ENCODE measurements around the gene HS6ST2.

HS6ST2 gene

DNA sequence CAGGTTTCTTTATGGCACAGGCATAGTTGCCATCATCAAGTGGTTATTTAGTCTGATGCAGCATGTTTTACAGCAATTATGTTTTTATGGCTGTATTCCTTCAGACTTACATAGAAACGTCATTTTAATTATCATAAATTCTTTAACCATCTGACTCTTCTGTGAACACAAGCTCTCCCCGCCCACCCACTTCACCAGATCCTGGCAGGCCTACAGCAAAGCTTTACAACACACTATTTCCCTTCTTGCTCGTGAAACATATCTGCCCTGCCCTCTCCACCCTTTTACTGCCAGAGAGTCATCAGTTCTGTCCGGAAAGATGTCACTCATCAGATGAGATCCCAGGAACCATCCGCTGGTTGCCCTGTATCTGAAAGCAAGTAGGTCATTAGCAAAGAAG lies 120.5 kb downstream of the HS6ST2 start:
- H3K36me3 Mint-ChIP-seq: no peaks in the 10 kb centered on the region
- no peak overlapping the region for H3K27ac Mint-ChIP-seq
- no peaks in the 10 kb centered on the region for H3K4me1 Mint-ChIP-seq (ENCODE audit: low read depth)
- H3K27me3 Mint-ChIP-seq: no peaks in the 10 kb centered on the region
- no peak overlapping the region for H3K4me3 Mint-ChIP-seq
- H3K9me3 Mint-ChIP-seq (ENCODE audit: low read depth): no peaks in the 10 kb centered on the region

DNA sequence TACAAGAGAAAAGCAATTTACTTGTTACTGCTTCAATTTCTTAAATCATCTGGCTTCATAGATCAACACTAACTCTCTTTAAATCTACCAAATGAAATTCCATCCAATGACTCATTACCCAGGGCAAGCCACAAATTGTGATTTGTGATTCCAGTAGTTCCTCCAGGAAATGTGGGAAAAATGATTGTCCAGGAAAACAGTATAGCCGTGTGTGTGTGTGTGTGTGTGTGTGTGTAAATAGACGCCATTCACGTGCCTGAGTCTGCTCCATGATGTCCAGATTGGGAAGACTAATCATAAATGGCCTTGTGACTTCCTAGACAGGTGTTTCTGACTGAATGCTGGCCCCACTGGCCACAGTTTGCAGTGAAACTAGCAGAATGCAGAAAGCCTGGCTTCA lies 121.3 kb downstream of the HS6ST2 start:
- Mint-ChIP-seq H3K4me3 (no peak overlapping the region), H3K4me1 (ENCODE audit: low read depth) (no peaks in the 10 kb centered on the region), H3K27ac (no peak overlapping the region), H3K9me3 (ENCODE audit: low read depth) (no peaks in the 10 kb centered on the region), H3K27me3 (no peaks in the 10 kb centered on the region), H3K36me3 (no peaks in the 10 kb centered on the region)

DNA sequence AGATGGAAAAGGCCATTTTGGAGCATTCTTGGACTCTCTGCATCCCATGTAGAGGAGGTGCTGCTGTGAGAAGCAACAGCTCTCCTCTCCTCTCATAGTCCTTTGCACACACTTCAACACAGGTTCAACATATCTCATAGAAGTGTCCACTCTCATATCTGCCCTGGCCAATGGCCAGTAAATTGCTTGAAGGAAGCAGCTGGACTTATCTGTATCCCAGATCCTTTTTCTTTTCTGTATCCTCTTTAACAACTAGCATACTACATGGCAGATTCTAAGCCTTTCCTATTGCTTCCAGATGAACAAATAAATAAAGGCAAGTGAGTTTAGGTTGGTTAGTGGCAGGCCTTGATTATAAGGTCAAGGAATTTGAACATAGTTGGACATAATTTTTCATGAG lies 122.0 kb downstream of the HS6ST2 start:
- Mint-ChIP-seq H3K36me3 (no peaks in the 10 kb centered on the region), H3K4me3 (no peak overlapping the region), H3K27ac (no peak overlapping the region), H3K27me3 (no peaks in the 10 kb centered on the region), H3K4me1 (ENCODE audit: low read depth) (no peaks in the 10 kb centered on the region), H3K9me3 (ENCODE audit: low read depth) (no peaks in the 10 kb centered on the region)

DNA sequence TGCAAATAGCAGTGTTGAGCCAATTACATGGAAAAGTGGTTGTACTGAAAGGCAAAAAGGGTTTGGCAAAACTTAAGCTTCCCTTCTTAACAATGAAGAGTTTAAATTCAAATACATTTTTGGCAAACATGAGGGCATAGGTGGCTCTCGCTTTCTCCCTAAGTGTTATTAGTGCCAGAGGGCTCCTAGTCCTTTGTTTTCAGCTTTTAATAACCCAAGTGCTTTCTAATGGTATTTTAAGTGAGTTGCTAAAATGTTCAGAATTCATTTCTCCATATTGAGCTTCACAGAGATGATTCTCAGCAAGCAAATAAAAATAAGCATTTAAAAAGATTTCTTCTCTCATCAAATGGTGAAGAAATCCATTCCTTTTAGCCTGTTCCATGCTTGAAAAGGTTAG lies 123.7 kb downstream of the HS6ST2 start:
- H3K27me3 Mint-ChIP-seq: no peaks in the 10 kb centered on the region
- no peak overlapping the region for H3K27ac Mint-ChIP-seq
- no peaks in the 10 kb centered on the region for H3K36me3 Mint-ChIP-seq
- H3K9me3 Mint-ChIP-seq (ENCODE audit: low read depth): no peaks in the 10 kb centered on the region
- no peaks in the 10 kb centered on the region for H3K4me1 Mint-ChIP-seq (ENCODE audit: low read depth)
- H3K4me3 Mint-ChIP-seq: no peak overlapping the region

DNA sequence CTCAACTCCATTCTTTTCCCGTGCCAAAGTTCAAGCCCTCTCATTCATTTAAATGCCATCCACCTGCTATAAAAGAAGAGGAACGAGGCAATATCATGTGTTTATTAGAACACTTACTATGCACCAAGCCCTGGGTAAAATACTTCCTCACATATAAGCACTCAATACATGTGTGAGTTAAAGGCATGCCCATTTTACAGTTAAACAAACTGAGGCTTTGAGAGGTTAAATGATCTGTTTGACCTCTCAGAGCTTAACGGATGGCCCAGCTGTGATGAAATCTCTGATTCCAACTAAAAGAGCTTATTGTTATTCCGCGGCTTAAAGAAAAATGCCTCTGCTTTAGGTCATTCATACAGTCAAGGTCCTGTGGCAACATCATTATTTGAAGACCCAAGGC lies 124.3 kb downstream of the HS6ST2 start:
- Mint-ChIP-seq H3K27me3 (no peaks in the 10 kb centered on the region), H3K4me3 (no peak overlapping the region), H3K27ac (no peak overlapping the region), H3K36me3 (no peaks in the 10 kb centered on the region), H3K9me3 (ENCODE audit: low read depth) (no peaks in the 10 kb centered on the region), H3K4me1 (ENCODE audit: low read depth) (no peaks in the 10 kb centered on the region)

- H3K36me3 Mint-ChIP-seq: no peaks in the 10 kb centered on the region
- no peaks in the 10 kb centered on the region for H3K27me3 Mint-ChIP-seq
- H3K9me3 Mint-ChIP-seq (ENCODE audit: low read depth): no peaks in the 10 kb centered on the region
- no peak overlapping the region for H3K27ac Mint-ChIP-seq
- H3K4me1 Mint-ChIP-seq (ENCODE audit: low read depth): no peaks in the 10 kb centered on the region
- H3K4me3 Mint-ChIP-seq: no peak overlapping the region
These were observed 125.1 kb downstream of the HS6ST2 start for GRCh38 chrX:132833373-132833772.

- H3K4me1 Mint-ChIP-seq (ENCODE audit: low read depth): no peaks in the 10 kb centered on the region
- no peak overlapping the region for H3K27ac Mint-ChIP-seq
- H3K27me3 Mint-ChIP-seq: no peaks in the 10 kb centered on the region
- no peaks in the 10 kb centered on the region for H3K9me3 Mint-ChIP-seq (ENCODE audit: low read depth)
- no peaks in the 10 kb centered on the region for H3K36me3 Mint-ChIP-seq
- no peak overlapping the region for H3K4me3 Mint-ChIP-seq
These were observed 127.0 kb downstream of the HS6ST2 start for GRCh38 chrX:132831336-132831973.

- H3K9me3 Mint-ChIP-seq (ENCODE audit: low read depth): no peaks in the 10 kb centered on the region
- no peaks in the 10 kb centered on the region for H3K36me3 Mint-ChIP-seq
- H3K27me3 Mint-ChIP-seq: no peaks in the 10 kb centered on the region
- no peak overlapping the region for H3K27ac Mint-ChIP-seq
- H3K4me3 Mint-ChIP-seq: no peak overlapping the region
- no peaks in the 10 kb centered on the region for H3K4me1 Mint-ChIP-seq (ENCODE audit: low read depth)
These were observed 135.8 kb downstream of the HS6ST2 start for GRCh38 chrX:132822634-132823012.

- no peak overlapping the region for H3K27ac Mint-ChIP-seq
- no peaks in the 10 kb centered on the region for H3K9me3 Mint-ChIP-seq (ENCODE audit: low read depth)
- no peaks in the 10 kb centered on the region for H3K4me1 Mint-ChIP-seq (ENCODE audit: low read depth)
- H3K4me3 Mint-ChIP-seq: no peak overlapping the region
- no peaks in the 10 kb centered on the region for H3K27me3 Mint-ChIP-seq
- no peaks in the 10 kb centered on the region for H3K36me3 Mint-ChIP-seq
These were observed 136.3 kb downstream of the HS6ST2 start for GRCh38 chrX:132821974-132822633.

DNA sequence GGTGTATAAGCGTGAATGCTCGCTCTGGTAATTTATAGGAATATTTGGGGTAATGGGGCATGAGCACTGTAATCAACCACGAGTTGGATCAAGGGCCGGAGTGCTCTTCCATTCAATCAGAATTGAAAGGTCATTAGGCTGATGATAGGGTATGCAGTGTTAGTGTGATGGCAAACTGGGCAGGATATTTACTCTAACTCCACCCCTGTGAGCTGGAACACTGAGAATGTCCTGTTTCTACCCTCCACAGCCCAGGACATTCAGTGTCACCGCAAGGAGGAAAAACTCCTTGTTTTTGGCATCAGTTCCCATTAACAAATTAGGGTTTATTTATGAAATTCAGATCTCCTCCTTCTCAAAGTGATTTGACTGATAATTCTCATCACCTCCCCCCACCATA lies 137.8 kb downstream of the HS6ST2 start:
- Mint-ChIP-seq H3K4me1 (ENCODE audit: low read depth) (no peaks in the 10 kb centered on the region), H3K27me3 (no peaks in the 10 kb centered on the region), H3K4me3 (no peak overlapping the region), H3K27ac (no peak overlapping the region), H3K9me3 (ENCODE audit: low read depth) (no peaks in the 10 kb centered on the region), H3K36me3 (no peaks in the 10 kb centered on the region)

GRCh38 chrX:132819711-132820264 lies 138.6 kb downstream of the HS6ST2 start:
- Mint-ChIP-seq H3K4me3 (no peak overlapping the region), H3K27me3 (no peaks in the 10 kb centered on the region), H3K4me1 (ENCODE audit: low read depth) (no peaks in the 10 kb centered on the region), H3K36me3 (no peaks in the 10 kb centered on the region), H3K27ac (no peak overlapping the region), H3K9me3 (ENCODE audit: low read depth) (no peaks in the 10 kb centered on the region)

- no peak overlapping the region for H3K4me3 Mint-ChIP-seq
- H3K9me3 Mint-ChIP-seq (ENCODE audit: low read depth): no peaks in the 10 kb centered on the region
- H3K4me1 Mint-ChIP-seq (ENCODE audit: low read depth): no peaks in the 10 kb centered on the region
- no peaks in the 10 kb centered on the region for H3K27me3 Mint-ChIP-seq
- H3K27ac Mint-ChIP-seq: no peak overlapping the region
- no peaks in the 10 kb centered on the region for H3K36me3 Mint-ChIP-seq
These were observed 139.8 kb downstream of the HS6ST2 start for GRCh38 chrX:132818638-132819037.

DNA sequence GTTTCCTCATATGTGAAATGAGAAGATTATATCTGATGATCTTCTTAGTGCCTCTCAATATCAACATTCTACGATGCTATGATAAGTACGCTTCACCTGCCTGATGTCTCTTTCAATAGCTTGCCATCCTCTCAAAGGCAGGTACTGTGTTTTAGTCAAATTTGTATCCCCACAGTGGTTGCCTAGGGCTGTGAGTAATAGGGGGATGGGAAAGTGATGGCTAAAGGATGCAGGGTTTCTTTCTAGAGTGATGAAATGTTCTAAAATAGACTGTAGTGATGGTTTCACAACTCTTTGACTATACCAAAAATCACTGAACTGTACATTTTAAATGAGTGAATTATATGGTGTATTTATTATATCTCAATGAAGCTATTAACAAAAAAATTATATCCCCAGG lies 142.8 kb downstream of the HS6ST2 start:
- no peak overlapping the region for H3K27ac Mint-ChIP-seq
- H3K4me3 Mint-ChIP-seq: no peak overlapping the region
- H3K9me3 Mint-ChIP-seq (ENCODE audit: low read depth): no peaks in the 10 kb centered on the region
- H3K4me1 Mint-ChIP-seq (ENCODE audit: low read depth): no peaks in the 10 kb centered on the region
- H3K36me3 Mint-ChIP-seq: no peaks in the 10 kb centered on the region
- H3K27me3 Mint-ChIP-seq: no peaks in the 10 kb centered on the region

DNA sequence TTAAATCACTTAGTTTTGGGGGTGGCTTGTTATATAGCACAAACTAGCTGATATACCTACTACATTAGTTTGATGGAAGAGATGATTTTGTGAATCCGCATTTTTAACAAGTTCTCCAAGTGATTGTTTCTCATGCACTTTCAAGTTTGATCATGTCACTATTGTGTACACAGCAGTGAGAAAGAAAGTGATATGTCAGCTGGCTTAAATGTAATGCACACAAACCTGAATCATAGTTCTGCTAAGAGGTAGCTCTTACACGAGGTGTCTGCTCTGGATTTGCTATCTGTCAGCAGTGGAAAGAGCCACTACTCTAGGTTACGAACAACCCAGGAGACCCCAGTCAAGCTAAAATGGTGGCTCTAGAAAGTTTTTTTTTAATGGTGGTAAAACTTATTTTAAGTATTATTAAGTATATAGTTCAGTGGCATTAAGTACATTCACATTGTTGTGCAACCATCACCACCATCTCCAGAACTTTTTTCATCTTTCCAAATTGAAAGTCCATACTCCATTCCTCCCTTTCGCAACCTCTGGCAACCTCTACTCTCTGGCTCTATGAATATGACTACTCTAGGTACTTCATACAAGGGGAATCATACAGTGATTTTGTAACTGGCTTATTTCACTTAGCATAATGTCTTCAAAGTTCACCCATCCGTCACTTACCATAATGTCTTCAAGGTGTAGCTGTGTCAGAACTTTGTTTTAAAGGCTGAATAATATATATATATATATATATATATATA lies 147.3 kb downstream of the HS6ST2 start:
- no peak overlapping the region for H3K4me3 Mint-ChIP-seq
- no peaks in the 10 kb centered on the region for H3K27me3 Mint-ChIP-seq
- H3K36me3 Mint-ChIP-seq: no peaks in the 10 kb centered on the region
- no peaks in the 10 kb centered on the region for H3K9me3 Mint-ChIP-seq (ENCODE audit: low read depth)
- H3K4me1 Mint-ChIP-seq (ENCODE audit: low read depth): no peaks in the 10 kb centered on the region
- no peak overlapping the region for H3K27ac Mint-ChIP-seq

DNA sequence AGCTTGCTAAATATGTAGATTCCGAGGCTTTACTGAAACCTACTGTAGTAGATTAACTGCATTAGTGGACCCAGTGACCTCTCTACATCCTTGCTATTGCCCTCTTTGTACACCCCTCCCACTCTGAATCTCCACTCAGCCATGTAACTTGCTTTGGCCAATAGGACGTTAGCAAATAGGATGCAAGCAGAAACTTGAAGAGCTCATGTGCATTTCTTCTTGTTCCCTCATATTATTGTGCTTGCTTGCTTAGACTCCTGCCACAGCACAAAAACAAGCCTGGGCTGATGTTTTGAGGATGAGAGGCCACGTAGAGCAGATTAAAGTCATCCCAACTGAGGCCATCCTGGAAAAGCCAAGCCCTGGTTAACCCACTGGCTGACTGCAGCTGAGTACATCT lies 147.9 kb downstream of the HS6ST2 start:
- Mint-ChIP-seq H3K9me3 (ENCODE audit: low read depth) (no peaks in the 10 kb centered on the region), H3K4me1 (ENCODE audit: low read depth) (no peaks in the 10 kb centered on the region), H3K27me3 (no peaks in the 10 kb centered on the region), H3K4me3 (no peak overlapping the region), H3K36me3 (no peaks in the 10 kb centered on the region), H3K27ac (no peak overlapping the region)
